SK-N-SH (cell line): ENCODE data around the gene MMUT. TPM values are rescaled to one million over a fixed set of nuclear protein-coding genes. Genes with fewer than 3 reads are reported as not detected.

ENCODE experiments used
- CTCF ChIA-PET: fragments of 300-600, 350-600 bp; formaldehyde crosslinking; extraction: SDS; loops from one replicate; lab custom pipeline; 2021; lab: Yijun Ruan, JAX
- POLR2A ChIA-PET: fragments of 350-600 bp; sonication (Branson Sonifier 250); formaldehyde crosslinking; extraction: SDS; loops from one replicate; lab custom pipeline; 2020; ENCODE audit warnings: antibody characterized with exemption, inconsistent platforms; lab: Yijun Ruan, JAX
- DNase-seq: peaks from one replicate; pipeline ENCODE4 v3.0.0; 2012
- H2AFZ ChIP-seq: fragments of 200-600 bp; sonication (generic); 2 replicates; pipeline ENCODE4 v1.8.1; 2016; ENCODE audit warnings: antibody characterized with exemption, mild to moderate bottlenecking, low read depth
- H3F3A ChIP-seq: fragments of 200-600 bp; sonication (generic); replicated peaks from 2 replicates; pipeline ENCODE3; 2016; ENCODE audit warnings: antibody characterized with exemption, mild to moderate bottlenecking; ENCODE audit not compliant: insufficient read depth
- H3K27ac ChIP-seq, 2 experiments: fragments of 200-500 bp in 1 of 2; fragments of 200-600 bp in 1 of 2; sonication (Bioruptor generic) in 1 of 2; sonication (generic), shearing (Covaris generic) in 1 of 2; 2 replicates each; pipeline versions ENCODE4 v1.5.1 to v1.6.1; 2014 to 2016; ENCODE audit warnings: low read depth in 2 of 2, inconsistent platforms in 1 of 2, low read length in 1 of 2, mild to moderate bottlenecking in 1 of 2, mixed read lengths in 1 of 2
- H3K27me3 ChIP-seq: fragments of 200-600 bp; sonication (generic), shearing (Covaris generic); 2 replicates; pipeline ENCODE4 v1.6.1; 2016; ENCODE audit warnings: mixed run types; ENCODE audit not compliant: insufficient read depth
- H3K36me3 ChIP-seq, 2 experiments: fragments of 200-500 bp in 1 of 2; fragments of 200-600 bp in 1 of 2; sonication (Bioruptor generic) in 1 of 2; sonication (generic) in 1 of 2; replicated peaks in 1 of 2; 2 replicates each; pipeline versions ENCODE3 to v1.5.1; 2014 to 2016; ENCODE audit warnings: low read length in 1 of 2, mild to moderate bottlenecking in 1 of 2; ENCODE audit not compliant: insufficient read depth in 2 of 2, control insufficient read depth in 1 of 2
- H3K4me1 ChIP-seq, 2 experiments: fragments of 200-500 bp in 1 of 2; fragments of 200-600 bp in 1 of 2; sonication (Bioruptor generic) in 1 of 2; sonication (generic), shearing (Covaris generic) in 1 of 2; 2 replicates each; pipeline versions ENCODE4 v1.5.1 to v1.6.1; 2014 to 2016; ENCODE audit warnings: low read depth in 1 of 2, low read length in 1 of 2, mixed run types in 1 of 2; ENCODE audit not compliant: insufficient read depth in 2 of 2, control insufficient read depth in 1 of 2
- H3K4me2 ChIP-seq: fragments of 200-600 bp; sonication (generic), shearing (Covaris generic); 2 replicates; pipeline ENCODE4 v1.6.1; 2017; ENCODE audit warnings: mixed run types
- H3K4me3 ChIP-seq, 2 experiments: fragments of 200-500 bp in 1 of 2; fragments of 200-600 bp in 1 of 2; sonication (Bioruptor generic) in 1 of 2; sonication (generic), shearing (Covaris generic) in 1 of 2; 2 replicates each; pipeline versions ENCODE4 v1.5.1 to v1.8.1; 2014 to 2016; ENCODE audit warnings: low read depth in 2 of 2, inconsistent platforms in 1 of 2, low read length in 1 of 2, mild to moderate bottlenecking in 1 of 2, mixed read lengths in 1 of 2, moderate library complexity in 1 of 2
- H3K79me2 ChIP-seq: fragments of 200-600 bp; sonication (generic); 2 replicates; pipeline ENCODE4 v1.8.1; 2017; ENCODE audit warnings: mild to moderate bottlenecking; ENCODE audit not compliant: insufficient read depth
- H3K9ac ChIP-seq: fragments of 200-600 bp; sonication (generic); 2 replicates; pipeline ENCODE4 v1.6.1; 2017; ENCODE audit warnings: mixed run types
- H3K9me2 ChIP-seq: fragments of 200-600 bp; sonication (generic); 2 replicates; pipeline ENCODE4 v1.6.1; 2017; ENCODE audit warnings: mixed run types
- H3K9me3 ChIP-seq: fragments of 200-600 bp; sonication (generic); 2 replicates; pipeline ENCODE4 v1.6.1; 2017; ENCODE audit warnings: mixed run types, mild to moderate bottlenecking, moderate library complexity
- H4K20me1 ChIP-seq: fragments of 200-600 bp; sonication (generic); 2 replicates; pipeline ENCODE4 v1.6.1; 2017; ENCODE audit warnings: mild to moderate bottlenecking, mixed run types; ENCODE audit not compliant: insufficient read depth
- CHD2 ChIP-seq: fragments of 150-350 bp; IDR thresholded peaks from 2 replicates; pipeline ENCODE4 v1.6.1; 2018; ENCODE audit warnings: low read length; ENCODE audit not compliant: partially characterized antibody
- ELF1 ChIP-seq: IDR thresholded peaks from 2 replicates; pipeline ENCODE4 v1.4.0; 2012
- EP300 ChIP-seq, 2 experiments: IDR thresholded peaks; 2 replicates each; pipeline versions ENCODE4 v1.4.0 to v1.6.1; 2012; ENCODE audit warnings: borderline replicate concordance in 1 of 2, low read depth in 1 of 2, low read length in 1 of 2
- EZH2phosphoT487 ChIP-seq: fragments of 200-600 bp; sonication (generic); IDR thresholded peaks from 2 replicates; pipeline ENCODE4 v1.6.1; 2017; ENCODE audit warnings: low read depth, mixed run types, mild to moderate bottlenecking, antibody characterized with exemption, moderate library complexity, borderline replicate concordance
- FOSL2 ChIP-seq: IDR thresholded peaks from 2 replicates; pipeline ENCODE4 v1.4.0; 2012; ENCODE audit warnings: low read depth, mild to moderate bottlenecking, moderate library complexity, borderline replicate concordance
- FOXJ3 ChIP-seq: sonication (generic); formaldehyde crosslinking; IDR thresholded peaks from 2 replicates; pipeline ENCODE4 v1.5.1; 2020; ENCODE audit warnings: mild to moderate bottlenecking, missing genetic modification reagents
- GABPA ChIP-seq: IDR thresholded peaks from 2 replicates; pipeline ENCODE4 v1.4.0; 2012; ENCODE audit warnings: low read depth, mild to moderate bottlenecking
- GATA2 ChIP-seq: sonication (generic); formaldehyde crosslinking; IDR thresholded peaks from 2 replicates; pipeline ENCODE4 v1.5.0; 2020; ENCODE audit warnings: mild to moderate bottlenecking, missing genetic modification reagents
- IRF3 ChIP-seq: fragments of 150-350 bp; IDR thresholded peaks from 2 replicates; pipeline ENCODE4 v1.6.1; 2016; ENCODE audit warnings: mild to moderate bottlenecking, low read depth, low read length
- MXI1 ChIP-seq: IDR thresholded peaks from 2 replicates; pipeline ENCODE4 v1.6.1; 2012; ENCODE audit warnings: mild to moderate bottlenecking, low read depth, low read length, improper control_type of control experiment
- POLR2AphosphoS5 ChIP-seq: IDR thresholded peaks from 2 replicates; pipeline ENCODE4 v1.6.1; 2012; ENCODE audit warnings: low read depth, low read length
- RAD21 ChIP-seq: IDR thresholded peaks from 2 replicates; pipeline ENCODE4 v1.6.1; 2012; ENCODE audit warnings: mild to moderate bottlenecking, low read length
- RFX5 ChIP-seq: IDR thresholded peaks from 2 replicates; pipeline ENCODE4 v1.6.1; 2012; ENCODE audit warnings: mild to moderate bottlenecking, improper control_type of control experiment, low read length
- SIN3A ChIP-seq: IDR thresholded peaks from 2 replicates; pipeline ENCODE4 v1.6.1; 2012; ENCODE audit warnings: low read depth, mild to moderate bottlenecking, low read length, moderate library complexity, borderline replicate concordance
- USF1 ChIP-seq: IDR thresholded peaks from 2 replicates; pipeline ENCODE4 v1.4.0; 2012; ENCODE audit warnings: low read depth, borderline replicate concordance
- USF2 ChIP-seq: fragments of 150-350 bp; IDR thresholded peaks from 2 replicates; pipeline ENCODE4 v1.6.1; 2017; ENCODE audit warnings: antibody characterized with exemption, low read length, low read depth, borderline replicate concordance
- YY1 ChIP-seq: IDR thresholded peaks from 2 replicates; pipeline ENCODE4 v1.4.0; 2012; ENCODE audit warnings: low read depth, mild to moderate bottlenecking
- WGBS: methylation state at CpG from one replicate; pipeline ENCODE4 v1.1.6; 2017; ENCODE audit warnings: low lambda C conversion rate; 5-methylcytosine and 5-hydroxymethylcytosine counted together
- polyA plus RNA-seq, 3 experiments: library from polyadenylated mRNA; depleted of rRNA; stranded (reverse); fragments of >200 nt; gene quantifications; 2 replicates each; pipeline ENCODE4 v1.2.3, GENCODE V29; 2012

Gene MMUT
- polyA plus RNA-seq, 1 of the 3 experiments (the other 2 are of a cell fraction): 6.7 TPM

GRCh38 chr6:49423817-49424216 lies 39.2 kb downstream of the MMUT start (continued):
- TF ChIP-seq USF2 (no peak), RAD21 (peak; percentile 72), FOSL2 (no peak)

DNA sequence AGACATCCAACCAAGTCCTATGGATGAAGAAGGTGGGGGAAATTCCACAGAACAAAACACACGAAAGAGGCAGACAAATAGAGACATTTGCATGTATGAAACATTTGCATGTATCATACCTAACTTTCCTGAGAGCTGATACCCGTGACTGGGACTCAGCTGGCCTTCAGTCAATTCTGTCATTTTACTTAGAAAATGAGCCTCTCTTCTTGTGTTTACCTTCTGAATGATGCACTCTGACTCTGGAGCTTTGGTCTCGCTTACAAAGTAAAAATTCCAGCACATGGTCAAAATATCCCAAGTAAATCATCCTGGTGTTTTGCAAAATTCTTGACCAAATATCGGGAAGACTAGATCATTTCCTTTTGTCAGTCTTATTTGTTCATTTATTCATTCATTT lies 46.9 kb downstream of the MMUT start:
- TF ChIP-seq FOXJ3 (CRISPR knock-in tag): no peak
- TF ChIP-seq POLR2AphosphoS5: no peak
- TF ChIP-seq RFX5: no peak
- H3K79me2 ChIP-seq: no peaks in the 10 kb centered on the region
- no peaks in the 10 kb centered on the region for H4K20me1 ChIP-seq
- ChIA-PET POLR2A (no interaction called here), CTCF (interaction anchor here (1.3 kb wide), 1 partner anchor 1628 kb away, joined by 3 read pairs; no protein-coding TSS in a partner anchor)
- no peak for DNase-seq
- H3K4me1 ChIP-seq: no peaks in the 10 kb centered on the region
- 34% methylated on average over 4 of the region's 4 CpGs for WGBS
- H3K9me2 ChIP-seq: no peaks in the 10 kb centered on the region
- H2AFZ ChIP-seq: no peak overlapping the region
- no peak overlapping the region for H3K9ac ChIP-seq
- H3K27me3 ChIP-seq: no peaks in the 10 kb centered on the region
- no peak overlapping the region for H3K4me3 ChIP-seq
- no peak overlapping the region for H3K27ac ChIP-seq
- H3K9me3 ChIP-seq: no peaks in the 10 kb centered on the region
- H3K36me3 ChIP-seq: no peaks in the 10 kb centered on the region
- H3K4me2 ChIP-seq: no peak overlapping the region
- no peaks in the 10 kb centered on the region for H3F3A ChIP-seq

GRCh38 chr6:49415358-49415757 lies 47.7 kb downstream of the MMUT start:
- H3K79me2 ChIP-seq: no peaks in the 10 kb centered on the region
- no peaks in the 10 kb centered on the region for H3K9me2 ChIP-seq
- no peaks in the 10 kb centered on the region for H3K4me1 ChIP-seq
- no peak overlapping the region for H3K4me2 ChIP-seq
- no peaks in the 10 kb centered on the region for H4K20me1 ChIP-seq
- no peak overlapping the region for H3K4me3 ChIP-seq
- H3F3A ChIP-seq: no peaks in the 10 kb centered on the region
- no peak overlapping the region for H3K9ac ChIP-seq
- no peaks in the 10 kb centered on the region for H3K36me3 ChIP-seq
- H3K27ac ChIP-seq: no peak overlapping the region
- 40% methylated on average over 1 of the region's 1 CpG for WGBS
- DNase-seq: no peak
- H2AFZ ChIP-seq: no peak overlapping the region
- no peaks in the 10 kb centered on the region for H3K9me3 ChIP-seq
- POLR2A ChIA-PET: no interaction called here
- CTCF ChIA-PET: interaction anchor here (1.2 kb wide), 1 partner anchor 8 kb away, joined by 3 read pairs; no protein-coding TSS in a partner anchor
- no peaks in the 10 kb centered on the region for H3K27me3 ChIP-seq
- TF ChIP-seq CHD2 (no peak), USF2 (no peak), GABPA (no peak), GATA2 (no peak), MXI1 (no peak), USF1 (no peak), POLR2AphosphoS5 (no peak), EZH2phosphoT487 (no peak), IRF3 (no peak), ELF1 (no peak), EP300 (IDR thresholded peaks at IDR 0.05; ENCODE audit: borderline replicate concordance in 1 of 2, low read depth in 1 of 2, low read length in 1 of 2) (no peak), YY1 (no peak), FOSL2 (no peak), SIN3A (no peak)
- TF ChIP-seq, all 33 proteins: peak for 0
